ENCODE data around the gene FERMT3.

The FERMT3 gene

DNA sequence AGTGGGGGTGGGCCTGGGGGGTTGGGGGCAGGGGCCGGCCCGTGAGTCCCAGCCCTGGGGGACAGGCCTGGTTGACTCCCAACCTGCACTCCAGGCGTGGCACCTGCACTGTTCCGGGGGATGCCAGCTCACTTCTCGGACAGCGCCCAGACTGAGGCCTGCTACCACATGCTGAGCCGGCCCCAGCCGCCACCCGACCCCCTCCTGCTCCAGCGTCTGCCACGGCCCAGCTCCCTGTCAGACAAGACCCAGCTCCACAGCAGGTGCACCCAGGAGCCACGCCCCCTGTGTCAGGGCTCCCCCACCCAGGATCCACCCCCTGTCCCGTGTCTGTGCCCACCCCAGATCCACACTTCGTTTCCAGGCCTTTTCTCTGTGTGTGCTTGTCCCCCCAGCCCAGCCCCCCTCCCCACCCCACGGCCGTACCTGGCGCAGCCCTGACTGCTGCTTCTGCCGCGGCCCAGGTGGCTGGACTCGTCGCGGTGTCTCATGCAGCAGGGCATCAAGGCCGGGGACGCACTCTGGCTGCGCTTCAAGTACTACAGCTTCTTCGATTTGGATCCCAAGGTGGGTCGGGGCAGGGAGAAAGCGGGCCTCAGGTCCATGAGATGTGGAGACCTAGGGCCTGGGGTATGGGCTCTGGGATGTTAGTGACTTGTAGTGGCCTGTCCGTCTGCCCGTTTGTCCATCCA is 4.8 kb downstream of the FERMT3 start:
- H3K4me3 ChIP-seq (ENCODE audit: low read length) = no peak overlapping the region
- TF ChIP-seq, protein P1, sequence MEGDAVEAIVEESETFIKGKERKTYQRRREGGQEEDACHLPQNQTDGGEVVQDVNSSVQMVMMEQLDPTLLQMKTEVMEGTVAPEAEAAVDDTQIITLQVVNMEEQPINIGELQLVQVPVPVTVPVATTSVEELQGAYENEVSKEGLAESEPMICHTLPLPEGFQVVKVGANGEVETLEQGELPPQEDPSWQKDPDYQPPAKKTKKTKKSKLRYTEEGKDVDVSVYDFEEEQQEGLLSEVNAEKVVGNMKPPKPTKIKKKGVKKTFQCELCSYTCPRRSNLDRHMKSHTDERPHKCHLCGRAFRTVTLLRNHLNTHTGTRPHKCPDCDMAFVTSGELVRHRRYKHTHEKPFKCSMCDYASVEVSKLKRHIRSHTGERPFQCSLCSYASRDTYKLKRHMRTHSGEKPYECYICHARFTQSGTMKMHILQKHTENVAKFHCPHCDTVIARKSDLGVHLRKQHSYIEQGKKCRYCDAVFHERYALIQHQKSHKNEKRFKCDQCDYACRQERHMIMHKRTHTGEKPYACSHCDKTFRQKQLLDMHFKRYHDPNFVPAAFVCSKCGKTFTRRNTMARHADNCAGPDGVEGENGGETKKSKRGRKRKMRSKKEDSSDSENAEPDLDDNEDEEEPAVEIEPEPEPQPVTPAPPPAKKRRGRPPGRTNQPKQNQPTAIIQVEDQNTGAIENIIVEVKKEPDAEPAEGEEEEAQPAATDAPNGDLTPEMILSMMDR (IDR thresholded peaks at IDR 0.05; ENCODE audit: insufficient read depth, low read depth, low read length, missing control alignments) = no peak
- DNase-seq (ENCODE audit: low read depth) = no peak

DNA sequence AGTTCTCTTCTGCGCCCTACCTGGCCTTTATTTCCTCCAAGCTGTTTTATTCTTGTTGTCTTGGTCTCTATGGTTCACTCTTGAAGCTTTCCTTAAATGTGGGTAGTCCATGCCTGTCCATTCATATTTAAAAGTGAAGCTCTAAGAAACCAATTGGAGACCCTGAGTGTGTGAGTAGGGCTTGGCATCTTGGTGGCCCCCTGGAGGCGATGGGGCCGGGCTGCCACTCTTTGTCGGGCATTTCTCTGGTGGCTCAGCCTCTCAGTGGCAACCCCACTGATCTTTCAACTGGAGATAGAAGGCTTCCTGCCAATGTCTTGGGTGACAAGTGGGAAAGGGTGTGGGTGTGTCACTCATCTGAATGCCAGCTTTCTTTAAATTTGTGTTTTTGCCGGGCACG is 10.4 kb downstream of the FERMT3 start:
- TF ChIP-seq, protein P1 (IDR thresholded peaks at IDR 0.05; ENCODE audit: insufficient read depth, low read depth, low read length, missing control alignments) = no peak
- H3K4me3 ChIP-seq (ENCODE audit: low read length) = no peak overlapping the region
- DNase-seq (ENCODE audit: low read depth) = no peak

DNA sequence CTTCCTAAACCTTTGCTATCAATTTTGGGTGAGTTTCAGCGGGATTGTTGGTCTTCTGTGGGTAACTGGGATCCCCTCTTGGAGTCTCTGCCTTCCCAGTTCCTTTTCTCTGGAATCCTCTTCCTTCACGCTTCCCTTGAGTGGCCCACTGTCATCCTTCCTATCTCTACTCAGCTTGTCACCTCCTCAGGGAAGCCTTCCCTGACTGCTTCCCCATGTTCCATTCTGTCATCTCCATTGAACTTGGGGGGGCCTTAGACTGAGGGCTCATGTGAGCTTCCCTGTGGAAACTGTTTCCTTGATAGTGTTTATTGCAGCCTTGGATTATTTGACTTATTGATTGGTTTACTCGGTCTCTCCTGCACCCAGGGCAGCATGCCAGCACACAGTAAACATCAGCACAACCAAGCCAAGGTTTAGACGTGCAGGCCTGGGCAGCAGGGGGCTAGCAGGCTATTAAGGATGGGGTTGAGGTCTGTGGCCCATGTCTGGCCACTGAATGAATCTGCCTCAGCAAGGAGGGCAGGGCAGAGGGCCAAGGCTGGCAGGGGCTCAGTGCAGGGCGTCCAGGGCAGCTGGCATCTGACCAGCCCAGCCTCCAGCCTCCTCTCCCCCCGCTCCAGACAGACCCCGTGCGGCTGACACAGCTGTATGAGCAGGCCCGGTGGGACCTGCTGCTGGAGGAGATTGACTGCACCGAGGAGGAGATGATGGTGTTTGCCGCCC is 12.3 kb downstream of the FERMT3 start:
- no peak overlapping the region for H3K4me3 ChIP-seq (ENCODE audit: low read length)
- no peak for DNase-seq (ENCODE audit: low read depth)
- TF ChIP-seq, protein P1 (IDR thresholded peaks at IDR 0.05; ENCODE audit: insufficient read depth, low read depth, low read length, missing control alignments) = no peak

DNA sequence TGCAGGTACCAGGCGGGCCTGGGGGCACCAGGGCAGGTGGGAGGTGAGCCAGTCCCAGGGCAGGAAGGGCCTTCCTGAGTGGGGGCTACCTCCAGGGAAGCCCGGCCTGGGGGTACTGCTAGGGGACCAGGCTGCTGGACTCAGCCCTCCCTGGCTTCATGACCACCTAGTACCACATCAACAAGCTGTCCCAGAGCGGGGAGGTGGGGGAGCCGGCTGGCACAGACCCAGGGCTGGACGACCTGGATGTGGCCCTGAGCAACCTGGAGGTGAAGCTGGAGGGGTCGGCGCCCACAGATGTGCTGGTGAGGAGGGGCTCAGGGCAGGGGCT is 12.8 kb downstream of the FERMT3 start:
- no peak overlapping the region for H3K4me3 ChIP-seq (ENCODE audit: low read length)
- no peak for DNase-seq (ENCODE audit: low read depth)
- TF ChIP-seq, protein P1 (IDR thresholded peaks at IDR 0.05; ENCODE audit: insufficient read depth, low read depth, low read length, missing control alignments) = no peak

DNA sequence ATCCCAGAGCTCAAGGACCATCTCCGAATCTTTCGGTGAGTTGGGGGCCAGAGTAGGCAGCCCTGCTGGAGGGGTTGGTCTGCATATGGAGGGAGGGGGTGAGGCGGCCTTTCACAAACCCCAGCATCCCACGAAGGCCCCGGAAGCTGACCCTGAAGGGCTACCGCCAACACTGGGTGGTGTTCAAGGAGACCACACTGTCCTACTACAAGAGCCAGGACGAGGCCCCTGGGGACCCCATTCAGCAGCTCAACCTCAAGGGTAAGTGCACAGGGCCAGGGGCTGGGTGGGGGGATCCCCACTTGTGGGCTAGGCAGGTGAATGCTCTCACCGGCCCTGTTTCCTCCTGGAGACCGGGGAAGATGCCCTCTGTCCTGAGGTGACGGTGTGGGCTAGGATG is 13.2 kb downstream of the FERMT3 start:
- no peak for DNase-seq (ENCODE audit: low read depth)
- no peak overlapping the region for H3K4me3 ChIP-seq (ENCODE audit: low read length)
- TF ChIP-seq, protein P1 (IDR thresholded peaks at IDR 0.05; ENCODE audit: insufficient read depth, low read depth, low read length, missing control alignments) = no peak

DNA sequence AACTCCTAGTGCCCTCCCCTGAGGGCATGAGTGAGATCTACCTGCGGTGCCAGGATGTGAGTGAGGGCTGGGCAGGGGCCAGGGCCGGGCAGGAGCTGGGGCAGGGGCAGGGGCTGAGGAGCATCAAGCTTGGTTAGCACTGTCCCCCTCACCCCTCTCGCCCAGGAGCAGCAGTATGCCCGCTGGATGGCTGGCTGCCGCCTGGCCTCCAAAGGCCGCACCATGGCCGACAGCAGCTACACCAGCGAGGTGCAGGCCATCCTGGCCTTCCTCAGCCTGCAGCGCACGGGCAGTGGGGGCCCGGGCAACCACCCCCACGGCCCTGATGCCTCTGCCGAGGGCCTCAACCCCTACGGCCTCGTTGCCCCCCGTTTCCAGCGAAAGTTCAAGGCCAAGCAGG is 13.8 kb downstream of the FERMT3 start:
- no peak overlapping the region for H3K4me3 ChIP-seq (ENCODE audit: low read length)
- DNase-seq (ENCODE audit: low read depth) = no peak
- TF ChIP-seq, protein P1 (IDR thresholded peaks at IDR 0.05; ENCODE audit: insufficient read depth, low read depth, low read length, missing control alignments) = no peak

DNA sequence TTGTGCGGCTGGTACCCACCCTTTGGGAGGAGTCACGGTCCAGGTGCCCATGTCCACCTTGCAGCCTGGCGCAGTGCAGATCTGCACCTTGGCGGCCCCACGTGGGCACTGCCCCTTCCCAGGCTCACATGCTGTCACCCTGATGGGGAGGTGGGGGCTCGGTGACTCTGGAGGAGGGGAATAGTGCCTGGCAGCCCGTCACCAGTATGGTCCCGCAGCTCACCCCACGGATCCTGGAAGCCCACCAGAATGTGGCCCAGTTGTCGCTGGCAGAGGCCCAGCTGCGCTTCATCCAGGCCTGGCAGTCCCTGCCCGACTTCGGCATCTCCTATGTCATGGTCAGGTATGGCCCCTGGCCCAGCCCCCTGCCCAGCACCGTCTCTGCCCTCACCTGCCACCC is 14.3 kb downstream of the FERMT3 start:
- H3K4me3 ChIP-seq (ENCODE audit: low read length) = no peak overlapping the region
- TF ChIP-seq, protein P1 (IDR thresholded peaks at IDR 0.05; ENCODE audit: insufficient read depth, low read depth, low read length, missing control alignments) = no peak
- no peak for DNase-seq (ENCODE audit: low read depth)
